HEK293 (cell line): ENCODE data around the gene FAM89B.

Experiments used
- RBAK ChIP-seq: fragments of 450-650 bp; formaldehyde crosslinking; IDR thresholded peaks from 2 replicates; pipeline ENCODE4 v1.5.1; 2016; ENCODE audit warnings: missing biosample characterization, missing genetic modification characterization
- ZEB2 ChIP-seq: fragments of 450-650 bp; formaldehyde crosslinking; IDR thresholded peaks from 2 replicates; pipeline ENCODE4 v1.5.1; 2016; ENCODE audit warnings: missing biosample characterization, missing genetic modification characterization

DNA sequence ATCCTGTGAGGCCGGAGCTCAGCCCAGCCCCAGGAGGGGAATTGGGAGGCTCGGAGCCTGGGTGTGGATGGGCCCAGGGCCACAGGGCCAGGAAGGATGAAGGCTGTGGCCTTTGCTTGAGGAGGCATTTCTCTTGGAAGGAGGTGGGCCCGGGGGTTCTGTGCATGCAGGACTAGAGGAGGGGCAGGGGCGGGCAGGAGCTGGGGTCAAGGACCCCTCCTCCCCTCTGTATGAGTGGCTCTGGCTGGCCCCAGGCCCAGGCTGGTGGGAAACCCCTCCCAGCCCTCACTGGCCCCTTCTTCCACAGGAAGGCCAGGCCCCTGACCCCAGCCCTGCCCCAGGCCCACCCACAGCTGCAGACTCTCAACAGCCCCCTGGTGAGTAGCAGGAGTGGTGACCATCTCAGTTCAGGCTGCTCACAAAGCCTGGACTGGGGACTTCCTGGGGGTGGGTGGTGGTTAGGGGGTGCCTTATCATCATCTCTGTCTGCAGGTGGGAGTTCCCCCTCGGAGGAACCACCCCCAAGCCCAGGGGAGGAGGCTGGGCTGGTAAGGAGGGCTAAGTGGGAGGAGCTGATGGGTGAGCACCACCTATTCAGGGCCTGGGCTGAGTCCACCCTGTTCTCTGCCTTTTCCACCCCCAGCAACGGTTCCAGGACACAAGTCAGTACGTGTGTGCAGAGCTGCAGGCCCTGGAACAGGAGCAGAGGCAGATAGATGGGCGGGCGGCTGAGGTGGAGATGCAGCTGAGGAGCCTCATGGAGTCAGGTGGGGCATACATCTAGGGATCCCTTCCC is 17.3 kb downstream of the FAM89B start:
- no peak for TF ChIP-seq RBAK (tag by site-specific recombination)
- no peak for TF ChIP-seq ZEB2 (tag by site-specific recombination)
